ENCODE measurements around the gene ATP1A2. TPM values are rescaled to one million over a fixed set of nuclear protein-coding genes. Genes with fewer than 3 reads are reported as not detected.

Gene ATP1A2
- total and polyA plus RNA-seq, 2 donors (not counting 1 experiment from before 2014, with no cell fraction given): not detected

- Histone ChIP-seq H3K9ac (ENCODE audit: low read length) (no peak overlapping the region), H4K20me1 (ENCODE audit: control insufficient read depth, insufficient read depth, low read length, poor library complexity, severe bottlenecking) (no peaks in the 10 kb centered on the region), H3K4me3 (ENCODE audit: control extremely low read depth in 1 of 5, extremely low read depth in 1 of 5, insufficient read depth in 1 of 5, low read depth in 2 of 5, low read length in 4 of 5) (no peak overlapping the region), H3K9me3 (ENCODE audit: control extremely low read depth in 1 of 3, control insufficient read depth in 2 of 3, insufficient read depth in 1 of 3, low read length in 2 of 3) (no peaks in the 10 kb centered on the region), H2AFZ (ENCODE audit: insufficient read depth, low read depth, low read length, poor library complexity, severe bottlenecking) (no peak overlapping the region), H3K27ac (ENCODE audit: low read length in 2 of 2) (no peak overlapping the region), H3K27me3 (replicated peaks in 1 of 4; ENCODE audit: control extremely low read depth in 1 of 4, control insufficient read depth in 3 of 4, insufficient read depth in 4 of 4, low read length in 3 of 4) (peaks cover 0 to 11% (median 2%) of the 10 kb centered on the region in 4 experiments), H3K79me2 (ENCODE audit: control insufficient read depth, insufficient read depth, low read length) (no peaks in the 10 kb centered on the region), H3K4me2 (replicated peaks; ENCODE audit: low read depth, low read length, poor library complexity, severe bottlenecking) (no peak overlapping the region), H3K36me3 (replicated peaks in 1 of 2; ENCODE audit: control extremely low read depth in 1 of 2, control insufficient read depth in 1 of 2, extremely low read depth in 1 of 2, insufficient read depth in 2 of 2, low read length in 1 of 2) (no peaks in the 10 kb centered on the region), H3K4me1 (ENCODE audit: control insufficient read depth in 2 of 2, insufficient read depth in 2 of 2, low read length in 2 of 2) (no peaks in the 10 kb centered on the region)
- Mint-ChIP-seq H3K27me3 (peaks cover 38% of the 10 kb centered on the region), H3K4me1 (no peaks in the 10 kb centered on the region), H3K9me3 (ENCODE audit: insufficient read depth) (no peaks in the 10 kb centered on the region), H3K27ac (no peak overlapping the region), H3K4me3 (no peak overlapping the region)
- POLR2A ChIA-PET: no interaction called here
- 86% methylated on average over 7 of the region's 8 CpGs for WGBS (ENCODE audit: insufficient coverage)
- CTCF ChIA-PET: interaction anchor here (0.7 kb wide), 1 partner anchor 15 kb away, joined by 4 read pairs; no protein-coding TSS in a partner anchor
- DNase-seq (no peak), ATAC-seq (ENCODE audit: low read depth) (no peak)
- TF ChIP-seq CTCF (IDR thresholded peaks at IDR 0.05) (no peak), EZH2 (IDR thresholded peaks at IDR 0.05; ENCODE audit: borderline replicate concordance, insufficient read depth, low read depth, low read length, poor library complexity, severe bottlenecking) (no peak)
- intact Hi-C loops (cut with micrococcal nuclease): no loop called here
Measured at GRCh38 chr1:160131803-160132565, 16.4 kb downstream of the ATP1A2 start.

GRCh38 chr1:160133990-160134770, 18.6 kb downstream of the ATP1A2 start:
- no peak overlapping the region for H3K9ac ChIP-seq (ENCODE audit: low read length)
- no peaks in the 10 kb centered on the region for H3K4me1 Mint-ChIP-seq
- H3K4me3 Mint-ChIP-seq: no peak overlapping the region
- peaks cover 36% of the 10 kb centered on the region for H3K27me3 Mint-ChIP-seq
- DNase-seq (no peak), ATAC-seq (ENCODE audit: low read depth) (no peak)
- no peak overlapping the region for H3K4me3 ChIP-seq (ENCODE audit: control extremely low read depth in 1 of 5, extremely low read depth in 1 of 5, insufficient read depth in 1 of 5, low read depth in 2 of 5, low read length in 4 of 5)
- H2AFZ ChIP-seq (ENCODE audit: insufficient read depth, low read depth, low read length, poor library complexity, severe bottlenecking): no peak overlapping the region
- no peaks in the 10 kb centered on the region for H3K36me3 ChIP-seq (replicated peaks in 1 of 2; ENCODE audit: control extremely low read depth in 1 of 2, control insufficient read depth in 1 of 2, extremely low read depth in 1 of 2, insufficient read depth in 2 of 2, low read length in 1 of 2)
- POLR2A ChIA-PET: no interaction called here
- no peak overlapping the region for H3K27ac Mint-ChIP-seq
- H4K20me1 ChIP-seq (ENCODE audit: control insufficient read depth, insufficient read depth, low read length, poor library complexity, severe bottlenecking): no peaks in the 10 kb centered on the region
- no peak overlapping the region for H3K4me2 ChIP-seq (replicated peaks; ENCODE audit: low read depth, low read length, poor library complexity, severe bottlenecking)
- TF ChIP-seq CTCF (IDR thresholded peaks at IDR 0.05) (no peak), EZH2 (IDR thresholded peaks at IDR 0.05; ENCODE audit: borderline replicate concordance, insufficient read depth, low read depth, low read length, poor library complexity, severe bottlenecking) (no peak)
- H3K9me3 Mint-ChIP-seq (ENCODE audit: insufficient read depth): no peaks in the 10 kb centered on the region
- H3K27me3 ChIP-seq (replicated peaks in 1 of 4; ENCODE audit: control extremely low read depth in 1 of 4, control insufficient read depth in 3 of 4, insufficient read depth in 4 of 4, low read length in 3 of 4): peaks cover 0 to 11% (median 3%) of the 10 kb centered on the region in 4 experiments
- H3K27ac ChIP-seq (ENCODE audit: low read length in 2 of 2): no peak overlapping the region
- CTCF ChIA-PET: no interaction called here
- no peaks in the 10 kb centered on the region for H3K9me3 ChIP-seq (ENCODE audit: control extremely low read depth in 1 of 3, control insufficient read depth in 2 of 3, insufficient read depth in 1 of 3, low read length in 2 of 3)
- intact Hi-C loops (cut with micrococcal nuclease): no loop called here
- H3K4me1 ChIP-seq (ENCODE audit: control insufficient read depth in 2 of 2, insufficient read depth in 2 of 2, low read length in 2 of 2): no peaks in the 10 kb centered on the region
- WGBS (ENCODE audit: insufficient coverage): 81% methylated on average over 6 of the region's 9 CpGs
- H3K79me2 ChIP-seq (ENCODE audit: control insufficient read depth, insufficient read depth, low read length): no peaks in the 10 kb centered on the region
